HepG2 (cell line): ENCODE measurements around the gene FIS1. TPM values are rescaled to one million over a fixed set of nuclear protein-coding genes. Genes with fewer than 3 reads are reported as not detected.

ENCODE experiments used
- CBX2 ChIP-seq, 2 experiments: fragments of 200-600 bp in 1 of 2; sonication (generic); formaldehyde crosslinking in 1 of 2; IDR thresholded peaks; 2 replicates each; pipeline versions ENCODE4 v1.7.0 to v1.8.1; 2018 to 2022; ENCODE audit warnings: low read depth in 2 of 2, low read length in 1 of 2, mild to moderate bottlenecking in 1 of 2, missing genetic modification reagents in 1 of 2
- CC2D1A ChIP-seq: sonication (generic); formaldehyde crosslinking; IDR thresholded peaks from 2 replicates; pipeline ENCODE4 v1.8.1; 2023; ENCODE audit warnings: mild to moderate bottlenecking, missing genetic modification reagents
- MBD4 ChIP-seq: IDR thresholded peaks from 2 replicates; pipeline ENCODE4 v1.6.1; 2012; ENCODE audit warnings: low read length, inconsistent platforms, borderline replicate concordance
- POLR2G ChIP-seq: fragments of 200-400 bp; formaldehyde crosslinking; IDR thresholded peaks from 2 replicates; pipeline ENCODE4 v1.6.1; 2018; ENCODE audit warnings: mild to moderate bottlenecking, low read depth, low read length, moderate library complexity
- SAP130 ChIP-seq: IDR thresholded peaks from 2 replicates; pipeline ENCODE4 v1.6.1; 2016; ENCODE audit warnings: low read depth
- SRF ChIP-seq: IDR thresholded peaks from 2 replicates; pipeline ENCODE4 v1.6.1; 2011; ENCODE audit warnings: mild to moderate bottlenecking, low read depth, low read length, moderate library complexity
- TBP ChIP-seq: sonication (generic); formaldehyde crosslinking; IDR thresholded peaks from 2 replicates; pipeline ENCODE4 v1.5.0; 2020; ENCODE audit warnings: missing genetic modification reagents
- TMF1 ChIP-seq: sonication (generic); formaldehyde crosslinking; IDR thresholded peaks from 2 replicates; pipeline ENCODE4 v1.8.1; 2022; ENCODE audit warnings: low read depth, missing genetic modification reagents
- ZBTB7A ChIP-seq: sonication (generic); formaldehyde crosslinking; IDR thresholded peaks from 2 replicates; pipeline ENCODE4 v1.8.0; 2022; ENCODE audit warnings: mild to moderate bottlenecking, missing genetic modification reagents
- ZFP1 ChIP-seq: IDR thresholded peaks from 2 replicates; pipeline ENCODE4 v1.6.1; 2016
- polyA plus RNA-seq, 8 experiments: library from polyadenylated mRNA; depleted of rRNA in 3 of 8; stranded (reverse) in 7 of 8; unstranded in 1 of 8; fragments of >200 nt; fragmentation: Illumina TruSeq in 4 of 8; extraction: Trizol in 4 of 8; gene quantifications; 2 replicates each; pipeline versions ENCODE4 v1.2.1 to v1.2.3, GENCODE V29; 2011 to 2016; ENCODE audit warnings: low read depth in 4 of 8, missing spikeins in 1 of 8, mixed read lengths in 1 of 8; ENCODE audit not compliant: insufficient read depth in 1 of 8
- total RNA-seq, 5 experiments: library from RNA; depleted of rRNA; stranded (reverse); fragments of >200 nt; fragmentation: Illumina TruSeq; extraction: Trizol; gene quantifications; 2 replicates each; pipeline ENCODE4 v1.2.3, GENCODE V29; 2016; ENCODE audit warnings: low read depth in 1 of 5
- TF ChIP-seq, protein P1 (sequence below): sonication (generic); formaldehyde crosslinking; IDR thresholded peaks from 2 replicates; pipeline ENCODE4 v1.4.0; 2020; ENCODE audit warnings: missing genetic modification reagents, borderline replicate concordance
- TF ChIP-seq, protein P2 (sequence below): sonication (generic); formaldehyde crosslinking; IDR thresholded peaks from 2 replicates; pipeline ENCODE4 v1.4.0; 2020; ENCODE audit warnings: missing genetic modification reagents, borderline replicate concordance
- TF ChIP-seq, protein P3 (sequence below): sonication (generic); formaldehyde crosslinking; IDR thresholded peaks from 2 replicates; pipeline ENCODE4 v1.5.0; 2020; ENCODE audit warnings: missing genetic modification reagents
- TF ChIP-seq, protein P4 (sequence below): sonication (generic); formaldehyde crosslinking; IDR thresholded peaks from 2 replicates; pipeline ENCODE4 v1.5.1; 2020; ENCODE audit warnings: mild to moderate bottlenecking, missing genetic modification reagents, moderate library complexity

The FIS1 gene
- total and polyA plus RNA-seq, 2 of the 13 experiments (the other 11 are each of a cell fraction or from before 2014, with no cell fraction given) = 97.5 to 101 TPM

DNA sequence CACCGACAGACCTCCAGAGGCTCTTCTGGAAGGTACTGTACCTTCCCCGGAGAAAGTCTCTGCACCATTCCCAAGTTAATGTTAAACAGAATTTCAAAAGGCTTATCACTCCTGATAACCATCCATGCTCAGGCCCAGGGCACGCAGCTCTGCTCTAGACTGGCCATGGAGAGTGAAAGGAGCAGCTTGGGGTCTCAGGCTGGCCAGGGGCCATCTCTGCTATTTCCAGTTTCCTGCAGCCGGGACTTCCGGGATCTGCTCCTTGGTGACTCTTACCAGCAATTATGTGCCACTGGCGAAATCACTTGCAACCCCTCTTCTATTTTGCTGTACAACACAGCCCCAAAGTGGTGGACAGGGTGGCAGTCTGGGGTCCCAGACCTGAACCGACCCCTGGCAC, 13.2 kb downstream of the FIS1 start (continued):
- TF ChIP-seq, protein P1, sequence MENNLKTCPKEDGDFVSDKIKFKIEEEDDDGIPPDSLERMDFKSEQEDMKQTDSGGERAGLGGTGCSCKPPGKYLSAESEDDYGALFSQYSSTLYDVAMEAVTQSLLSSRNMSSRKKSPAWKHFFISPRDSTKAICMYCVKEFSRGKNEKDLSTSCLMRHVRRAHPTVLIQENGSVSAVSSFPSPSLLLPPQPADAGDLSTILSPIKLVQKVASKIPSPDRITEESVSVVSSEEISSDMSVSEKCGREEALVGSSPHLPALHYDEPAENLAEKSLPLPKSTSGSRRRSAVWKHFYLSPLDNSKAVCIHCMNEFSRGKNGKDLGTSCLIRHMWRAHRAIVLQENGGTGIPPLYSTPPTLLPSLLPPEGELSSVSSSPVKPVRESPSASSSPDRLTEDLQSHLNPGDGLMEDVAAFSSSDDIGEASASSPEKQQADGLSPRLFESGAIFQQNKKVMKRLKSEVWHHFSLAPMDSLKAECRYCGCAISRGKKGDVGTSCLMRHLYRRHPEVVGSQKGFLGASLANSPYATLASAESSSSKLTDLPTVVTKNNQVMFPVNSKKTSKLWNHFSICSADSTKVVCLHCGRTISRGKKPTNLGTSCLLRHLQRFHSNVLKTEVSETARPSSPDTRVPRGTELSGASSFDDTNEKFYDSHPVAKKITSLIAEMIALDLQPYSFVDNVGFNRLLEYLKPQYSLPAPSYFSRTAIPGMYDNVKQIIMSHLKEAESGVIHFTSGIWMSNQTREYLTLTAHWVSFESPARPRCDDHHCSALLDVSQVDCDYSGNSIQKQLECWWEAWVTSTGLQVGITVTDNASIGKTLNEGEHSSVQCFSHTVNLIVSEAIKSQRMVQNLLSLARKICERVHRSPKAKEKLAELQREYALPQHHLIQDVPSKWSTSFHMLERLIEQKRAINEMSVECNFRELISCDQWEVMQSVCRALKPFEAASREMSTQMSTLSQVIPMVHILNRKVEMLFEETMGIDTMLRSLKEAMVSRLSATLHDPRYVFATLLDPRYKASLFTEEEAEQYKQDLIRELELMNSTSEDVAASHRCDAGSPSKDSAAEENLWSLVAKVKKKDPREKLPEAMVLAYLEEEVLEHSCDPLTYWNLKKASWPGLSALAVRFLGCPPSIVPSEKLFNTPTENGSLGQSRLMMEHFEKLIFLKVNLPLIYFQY (CRISPR knock-in tag) = no peak
- TF ChIP-seq TBP (CRISPR knock-in tag) (no peak), POLR2G (0 out of 2 replicates have a peak, but pooled peaks have one; percentile 6), CBX2 (IDR thresholded peaks at IDR 0.05; ENCODE audit: low read depth, low read length) (no peak), CBX2 (CRISPR knock-in tag; IDR thresholded peaks at IDR 0.05; ENCODE audit: low read depth) (no peak), MBD4 (no peak), ZFP1 (CRISPR knock-in tag) (no peak), ZBTB7A (CRISPR knock-in tag) (no peak), SRF (no peak), CC2D1A (CRISPR knock-in tag) (no peak), SAP130 (0 out of 2 replicates have a peak, but pooled peaks have one; percentile 18), TMF1 (CRISPR knock-in tag) (no peak)
- TF ChIP-seq, protein P2, sequence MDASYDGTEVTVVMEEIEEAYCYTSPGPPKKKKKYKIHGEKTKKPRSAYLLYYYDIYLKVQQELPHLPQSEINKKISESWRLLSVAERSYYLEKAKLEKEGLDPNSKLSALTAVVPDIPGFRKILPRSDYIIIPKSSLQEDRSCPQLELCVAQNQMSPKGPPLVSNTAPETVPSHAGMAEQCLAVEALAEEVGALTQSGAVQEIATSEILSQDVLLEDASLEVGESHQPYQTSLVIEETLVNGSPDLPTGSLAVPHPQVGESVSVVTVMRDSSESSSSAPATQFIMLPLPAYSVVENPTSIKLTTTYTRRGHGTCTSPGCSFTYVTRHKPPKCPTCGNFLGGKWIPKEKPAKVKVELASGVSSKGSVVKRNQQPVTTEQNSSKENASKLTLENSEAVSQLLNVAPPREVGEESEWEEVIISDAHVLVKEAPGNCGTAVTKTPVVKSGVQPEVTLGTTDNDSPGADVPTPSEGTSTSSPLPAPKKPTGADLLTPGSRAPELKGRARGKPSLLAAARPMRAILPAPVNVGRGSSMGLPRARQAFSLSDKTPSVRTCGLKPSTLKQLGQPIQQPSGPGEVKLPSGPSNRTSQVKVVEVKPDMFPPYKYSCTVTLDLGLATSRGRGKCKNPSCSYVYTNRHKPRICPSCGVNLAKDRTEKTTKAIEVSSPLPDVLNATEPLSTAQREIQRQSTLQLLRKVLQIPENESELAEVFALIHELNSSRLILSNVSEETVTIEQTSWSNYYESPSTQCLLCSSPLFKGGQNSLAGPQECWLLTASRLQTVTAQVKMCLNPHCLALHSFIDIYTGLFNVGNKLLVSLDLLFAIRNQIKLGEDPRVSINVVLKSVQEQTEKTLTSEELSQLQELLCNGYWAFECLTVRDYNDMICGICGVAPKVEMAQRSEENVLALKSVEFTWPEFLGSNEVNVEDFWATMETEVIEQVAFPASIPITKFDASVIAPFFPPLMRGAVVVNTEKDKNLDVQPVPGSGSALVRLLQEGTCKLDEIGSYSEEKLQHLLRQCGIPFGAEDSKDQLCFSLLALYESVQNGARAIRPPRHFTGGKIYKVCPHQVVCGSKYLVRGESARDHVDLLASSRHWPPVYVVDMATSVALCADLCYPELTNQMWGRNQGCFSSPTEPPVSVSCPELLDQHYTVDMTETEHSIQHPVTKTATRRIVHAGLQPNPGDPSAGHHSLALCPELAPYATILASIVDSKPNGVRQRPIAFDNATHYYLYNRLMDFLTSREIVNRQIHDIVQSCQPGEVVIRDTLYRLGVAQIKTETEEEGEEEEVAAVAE (CRISPR knock-in tag) = no peak
- TF ChIP-seq, protein P3, sequence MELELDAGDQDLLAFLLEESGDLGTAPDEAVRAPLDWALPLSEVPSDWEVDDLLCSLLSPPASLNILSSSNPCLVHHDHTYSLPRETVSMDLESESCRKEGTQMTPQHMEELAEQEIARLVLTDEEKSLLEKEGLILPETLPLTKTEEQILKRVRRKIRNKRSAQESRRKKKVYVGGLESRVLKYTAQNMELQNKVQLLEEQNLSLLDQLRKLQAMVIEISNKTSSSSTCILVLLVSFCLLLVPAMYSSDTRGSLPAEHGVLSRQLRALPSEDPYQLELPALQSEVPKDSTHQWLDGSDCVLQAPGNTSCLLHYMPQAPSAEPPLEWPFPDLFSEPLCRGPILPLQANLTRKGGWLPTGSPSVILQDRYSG = no peak
- TF ChIP-seq, protein P4, sequence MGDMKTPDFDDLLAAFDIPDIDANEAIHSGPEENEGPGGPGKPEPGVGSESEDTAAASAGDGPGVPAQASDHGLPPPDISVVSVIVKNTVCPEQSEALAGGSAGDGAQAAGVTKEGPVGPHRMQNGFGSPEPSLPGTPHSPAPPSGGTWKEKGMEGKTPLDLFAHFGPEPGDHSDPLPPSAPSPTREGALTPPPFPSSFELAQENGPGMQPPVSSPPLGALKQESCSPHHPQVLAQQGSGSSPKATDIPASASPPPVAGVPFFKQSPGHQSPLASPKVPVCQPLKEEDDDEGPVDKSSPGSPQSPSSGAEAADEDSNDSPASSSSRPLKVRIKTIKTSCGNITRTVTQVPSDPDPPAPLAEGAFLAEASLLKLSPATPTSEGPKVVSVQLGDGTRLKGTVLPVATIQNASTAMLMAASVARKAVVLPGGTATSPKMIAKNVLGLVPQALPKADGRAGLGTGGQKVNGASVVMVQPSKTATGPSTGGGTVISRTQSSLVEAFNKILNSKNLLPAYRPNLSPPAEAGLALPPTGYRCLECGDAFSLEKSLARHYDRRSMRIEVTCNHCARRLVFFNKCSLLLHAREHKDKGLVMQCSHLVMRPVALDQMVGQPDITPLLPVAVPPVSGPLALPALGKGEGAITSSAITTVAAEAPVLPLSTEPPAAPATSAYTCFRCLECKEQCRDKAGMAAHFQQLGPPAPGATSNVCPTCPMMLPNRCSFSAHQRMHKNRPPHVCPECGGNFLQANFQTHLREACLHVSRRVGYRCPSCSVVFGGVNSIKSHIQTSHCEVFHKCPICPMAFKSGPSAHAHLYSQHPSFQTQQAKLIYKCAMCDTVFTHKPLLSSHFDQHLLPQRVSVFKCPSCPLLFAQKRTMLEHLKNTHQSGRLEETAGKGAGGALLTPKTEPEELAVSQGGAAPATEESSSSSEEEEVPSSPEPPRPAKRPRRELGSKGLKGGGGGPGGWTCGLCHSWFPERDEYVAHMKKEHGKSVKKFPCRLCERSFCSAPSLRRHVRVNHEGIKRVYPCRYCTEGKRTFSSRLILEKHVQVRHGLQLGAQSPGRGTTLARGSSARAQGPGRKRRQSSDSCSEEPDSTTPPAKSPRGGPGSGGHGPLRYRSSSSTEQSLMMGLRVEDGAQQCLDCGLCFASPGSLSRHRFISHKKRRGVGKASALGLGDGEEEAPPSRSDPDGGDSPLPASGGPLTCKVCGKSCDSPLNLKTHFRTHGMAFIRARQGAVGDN (CRISPR knock-in tag) = peak; percentile 54
